Urinary bladder (tissue), 4 donors: ENCODE data around the gene C4orf50. TPM values are rescaled to one million over a fixed set of nuclear protein-coding genes. Genes with fewer than 3 reads are reported as not detected.
"Not testable (repeated sequence)": the region's sequence is repeated elsewhere in the genome, so short reads cannot be mapped to it uniquely, and the experiment has no call there.

ENCODE experiments used
- DNase-seq: peaks from one replicate; pipeline ENCODE4 v3.0.0-alpha.2; 2015; ENCODE audit errors: extremely low spot score
- H3K27ac ChIP-seq: one replicate; pipeline ENCODE4 v1.5.1; 2013; ENCODE audit warnings: low read depth, mild to moderate bottlenecking, moderate library complexity
- H3K36me3 ChIP-seq: one replicate; pipeline ENCODE4 v1.6.1; 2013; ENCODE audit warnings: mild to moderate bottlenecking, moderate library complexity; ENCODE audit not compliant: insufficient read depth
- H3K4me1 ChIP-seq: one replicate; pipeline ENCODE4 v1.6.1; 2013; ENCODE audit warnings: mild to moderate bottlenecking, moderate library complexity; ENCODE audit not compliant: insufficient read depth
- H3K4me3 ChIP-seq: one replicate; pipeline ENCODE4 v1.5.1; 2013; ENCODE audit warnings: low read depth, low read length
- WGBS: extraction: QIAGEN DNeasy Blood & Tissue Kit; methylation state at CpG from one replicate; pipeline ENCODE4 v1.1.7; 2013; 5-methylcytosine and 5-hydroxymethylcytosine counted together
- polyA plus RNA-seq: library from polyadenylated mRNA; stranded (reverse); fragments of 200-250 nt; gene quantifications from one replicate; pipeline ENCODE4 v1.2.3, GENCODE V29; 2013
- total RNA-seq: library from RNA; depleted of rRNA; stranded (reverse); fragments of >200 nt; gene quantifications from one replicate; pipeline ENCODE4 v1.2.3, GENCODE V29; 2014
- donor health status: healthy with polysubstance abuse.
- donor health status: healthy.

Gene C4orf50
- total and polyA plus RNA-seq, 2 donors, result 0.04 to 0.32 TPM

DNA sequence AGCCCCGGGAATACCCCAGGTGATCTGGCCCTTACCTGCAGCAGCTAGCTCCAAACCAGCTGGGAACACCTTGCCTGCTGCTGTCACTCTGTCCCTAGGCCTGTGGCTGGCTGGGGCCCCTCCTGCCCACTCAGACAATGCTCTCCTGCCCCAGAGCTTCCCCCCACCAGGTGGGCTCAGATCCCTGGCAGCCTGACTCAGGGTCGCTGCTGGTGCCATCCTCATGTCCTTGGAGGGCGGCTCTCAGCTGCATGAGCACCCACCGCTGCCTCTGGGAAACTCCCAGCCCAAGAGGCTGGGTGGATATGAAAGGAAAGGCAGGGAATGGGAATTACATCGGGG lies 15.8 kb downstream of the C4orf50 start:
- DNase-seq, result no peak
- no peak overlapping the region for H3K4me3 ChIP-seq
- 86% methylated on average over 5 of the region's 5 CpGs for WGBS
- no peaks in the 10 kb centered on the region for H3K4me1 ChIP-seq
- no peaks in the 10 kb centered on the region for H3K36me3 ChIP-seq
- no peak overlapping the region for H3K27ac ChIP-seq

DNA sequence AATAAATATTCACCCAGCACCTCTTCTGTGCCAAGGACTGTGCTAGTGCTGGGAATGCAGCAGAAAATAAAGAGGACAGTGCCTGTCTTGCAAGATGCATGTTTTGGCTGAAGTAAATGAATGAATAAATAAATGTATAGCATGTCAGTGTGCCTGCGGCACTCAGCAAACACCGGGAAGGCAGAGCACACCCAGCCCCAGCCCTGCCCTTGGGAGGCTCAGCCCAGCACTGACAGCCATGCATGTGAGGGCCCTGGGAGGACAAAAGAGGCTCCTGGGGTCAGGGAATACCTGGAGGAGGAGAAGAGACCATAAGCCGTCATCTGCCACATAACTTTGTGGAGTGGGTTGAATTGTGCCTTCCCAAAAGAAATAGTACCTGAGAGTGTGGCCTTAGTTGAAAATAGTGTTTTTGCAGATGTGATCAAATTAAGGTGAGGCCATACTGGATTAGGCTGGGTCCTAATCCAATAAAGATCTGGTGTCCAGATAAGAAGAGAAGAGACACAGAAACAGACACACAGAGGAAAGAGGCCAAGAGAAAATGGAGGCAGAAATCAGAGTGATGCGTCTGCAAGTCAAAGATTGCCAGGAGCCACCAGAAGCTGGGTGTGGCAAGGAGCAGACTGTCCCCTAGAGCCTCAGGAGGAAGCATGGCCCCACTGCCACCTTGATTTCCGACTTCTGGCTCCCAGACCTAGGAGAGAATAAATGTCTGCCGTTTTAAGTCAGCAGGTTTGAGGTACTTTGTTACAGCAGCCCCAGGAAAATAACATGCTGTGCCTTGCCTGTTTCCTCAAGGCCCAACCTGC lies 16.3 kb downstream of the C4orf50 start:
- no peak for DNase-seq
- WGBS, result 65% methylated on average over 6 of the region's 6 CpGs

GRCh38 chr4:5999830-6000365 lies 18.3 kb downstream of the C4orf50 start:
- H3K4me3 ChIP-seq, result no peak overlapping the region
- H3K36me3 ChIP-seq, result no peaks in the 10 kb centered on the region
- WGBS, result 87% methylated on average over 9 of the region's 9 CpGs
- no peak overlapping the region for H3K27ac ChIP-seq
- no peak for DNase-seq
- H3K4me1 ChIP-seq, result no peaks in the 10 kb centered on the region

More for the DNA sequence above, 16.3 kb downstream of the C4orf50 start:
- Histone ChIP-seq H3K4me1 (no peaks in the 10 kb centered on the region), H3K27ac (no peak overlapping the region), H3K4me3 (no peak overlapping the region), H3K36me3 (no peaks in the 10 kb centered on the region)

- H3K36me3 ChIP-seq, result no peaks in the 10 kb centered on the region
- DNase-seq, result no peak
- H3K27ac ChIP-seq, result no peak overlapping the region
- WGBS, result 82% methylated on average over 6 of the region's 6 CpGs
- no peak overlapping the region for H3K4me3 ChIP-seq
- H3K4me1 ChIP-seq, result no peaks in the 10 kb centered on the region
Measured at GRCh38 chr4:5999356-5999755, 18.9 kb downstream of the C4orf50 start.

GRCh38 chr4:5998333-5998936 lies 19.8 kb downstream of the C4orf50 start:
- no peak for DNase-seq
- Histone ChIP-seq H3K4me3 (no peak overlapping the region), H3K36me3 (no peaks in the 10 kb centered on the region), H3K4me1 (no peaks in the 10 kb centered on the region), H3K27ac (no peak overlapping the region)
- 5% methylated on average over 9 of the region's 9 CpGs for WGBS

GRCh38 chr4:5996641-5997040 lies 21.6 kb downstream of the C4orf50 start:
- Histone ChIP-seq H3K36me3 (no peaks in the 10 kb centered on the region), H3K27ac (no peak overlapping the region), H3K4me3 (no peak overlapping the region), H3K4me1 (no peaks in the 10 kb centered on the region)
- DNase-seq, result no peak
- 57% methylated on average over 4 of the region's 4 CpGs for WGBS

DNA sequence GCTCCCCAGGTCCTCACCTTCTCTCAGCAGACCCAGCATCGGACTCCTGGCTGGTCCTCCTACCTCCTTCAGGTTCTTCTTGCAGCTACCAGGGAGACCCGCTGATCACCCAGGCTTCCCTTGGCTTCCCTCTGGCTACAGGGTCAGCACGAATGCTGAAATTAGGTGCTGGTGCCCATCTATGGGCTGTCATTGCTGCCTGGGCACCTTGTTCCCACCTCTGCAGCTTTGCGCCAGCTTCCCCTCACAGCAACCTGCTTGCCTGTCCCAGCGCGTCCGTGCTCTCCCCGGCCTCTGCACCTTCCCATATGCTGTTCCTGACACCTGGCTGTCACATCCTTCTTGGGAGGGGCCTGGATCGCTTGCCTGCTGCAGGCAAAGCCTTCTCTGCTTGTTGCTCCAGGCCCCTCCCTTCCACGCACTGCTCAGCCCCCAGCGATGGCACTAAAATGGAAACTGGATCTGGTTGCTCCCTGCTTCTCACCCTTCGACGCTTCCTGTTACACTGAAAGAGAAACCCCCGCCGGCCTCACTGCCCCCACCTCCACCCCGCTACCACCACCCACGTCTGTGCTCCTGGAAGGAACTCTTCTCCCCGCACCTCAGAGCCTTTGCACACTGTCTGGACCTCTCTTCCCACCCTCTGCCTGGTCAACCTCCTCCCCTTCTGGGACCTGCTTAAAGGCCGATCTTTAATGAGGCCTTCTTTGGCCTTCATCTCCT lies 22.2 kb downstream of the C4orf50 start:
- DNase-seq, result no peak

GRCh38 chr4:5993876-5994811 lies 24.1 kb downstream of the C4orf50 start:
- Histone ChIP-seq H3K4me3 (no peak overlapping the region), H3K27ac (no peak overlapping the region), H3K4me1 (no peaks in the 10 kb centered on the region), H3K36me3 (no peaks in the 10 kb centered on the region)
- no peak for DNase-seq
- WGBS, result 83% methylated on average over 23 of the region's 23 CpGs

More for the DNA sequence above, 22.2 kb downstream of the C4orf50 start:
- 48% methylated on average over 19 of the region's 19 CpGs for WGBS
- Histone ChIP-seq H3K27ac (no peak overlapping the region), H3K4me3 (no peak overlapping the region), H3K4me1 (no peaks in the 10 kb centered on the region), H3K36me3 (no peaks in the 10 kb centered on the region)

DNA sequence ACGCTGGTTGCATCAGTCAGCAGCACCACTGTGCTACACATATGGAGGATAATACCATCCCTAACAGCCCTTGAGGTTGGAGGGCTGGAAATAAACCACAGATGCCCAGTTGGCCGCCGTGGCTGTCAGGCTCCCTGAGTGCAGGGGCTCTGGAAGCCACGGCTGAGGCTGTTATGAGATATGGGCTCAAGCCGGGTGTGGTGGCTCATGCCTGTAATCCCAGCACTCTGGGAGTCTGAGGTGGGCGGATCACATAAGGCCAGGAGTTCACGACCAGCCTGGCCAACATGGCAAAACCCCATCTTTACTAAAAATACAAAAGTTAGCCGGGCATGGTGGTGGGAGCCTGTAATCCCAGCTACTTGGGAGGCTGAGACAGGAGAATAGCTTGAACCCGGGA lies 24.9 kb downstream of the C4orf50 start:
- H3K4me3 ChIP-seq, DNase-seq, H3K4me1 ChIP-seq, H3K36me3 ChIP-seq, H3K27ac ChIP-seq: not testable (repeated sequence)
- 79% methylated on average over 9 of the region's 9 CpGs for WGBS

DNA sequence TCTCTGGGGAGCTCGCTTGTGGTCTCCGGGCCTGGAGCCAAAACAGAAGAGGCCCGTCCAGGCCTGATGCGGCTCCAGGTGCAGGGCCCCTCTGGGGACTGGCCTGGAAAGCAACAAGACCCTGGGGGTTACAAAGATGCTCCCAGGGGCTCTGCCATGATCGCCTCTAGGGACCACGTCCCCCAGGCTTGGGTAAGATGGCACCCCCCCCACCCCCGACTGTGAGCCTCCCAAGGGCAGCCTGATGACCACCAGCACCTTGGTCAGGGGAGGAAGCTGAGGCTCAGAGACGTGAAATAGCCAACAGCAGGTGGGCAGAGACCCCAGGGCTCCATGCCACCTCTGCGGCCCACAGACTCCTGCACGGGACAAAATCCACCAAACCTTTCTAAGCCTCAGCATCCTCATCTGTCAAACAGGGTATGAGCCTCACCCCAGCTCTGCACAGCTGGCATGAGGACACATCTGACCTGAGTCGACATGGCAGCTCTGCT lies 25.4 kb downstream of the C4orf50 start:
- Histone ChIP-seq H3K27ac (no peak overlapping the region), H3K4me1 (no peaks in the 10 kb centered on the region), H3K4me3 (no peak overlapping the region), H3K36me3 (no peaks in the 10 kb centered on the region)
- no peak for DNase-seq
- 78% methylated on average over 11 of the region's 11 CpGs for WGBS

GRCh38 chr4:5992171-5992827 lies 25.9 kb downstream of the C4orf50 start:
- H3K4me3 ChIP-seq, result no peak overlapping the region
- H3K4me1 ChIP-seq, result no peaks in the 10 kb centered on the region
- H3K27ac ChIP-seq, result no peak overlapping the region
- 79% methylated on average over 17 of the region's 17 CpGs for WGBS
- no peaks in the 10 kb centered on the region for H3K36me3 ChIP-seq
- DNase-seq, result no peak

DNA sequence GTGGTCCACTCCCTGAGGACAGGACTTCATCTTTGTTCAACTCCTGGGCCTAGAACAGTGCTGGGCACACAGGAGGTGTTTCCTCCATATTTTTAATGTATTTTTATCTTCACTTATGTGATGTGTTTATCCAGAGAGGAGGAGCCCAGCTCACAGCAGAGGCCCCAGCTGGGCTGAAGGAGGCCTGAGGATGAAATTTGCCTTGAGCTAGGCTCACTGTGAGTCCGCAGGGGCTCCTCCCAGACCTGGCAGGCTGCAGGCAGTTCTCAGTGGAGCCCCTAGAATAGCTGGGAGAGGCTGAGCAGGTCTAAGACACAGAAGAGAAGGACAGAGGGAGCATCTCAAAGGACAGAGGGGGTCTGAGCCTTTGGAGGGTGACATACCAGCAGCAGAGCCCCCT lies 26.8 kb downstream of the C4orf50 start:
- 34% methylated on average over 1 of the region's 1 CpG for WGBS
- Histone ChIP-seq H3K4me3 (no peak overlapping the region), H3K27ac (no peak overlapping the region), H3K4me1 (no peaks in the 10 kb centered on the region), H3K36me3 (no peaks in the 10 kb centered on the region)
- DNase-seq, result no peak
